Loucy (cell line): Measurements from ENCODE around the gene OR56B1.
A peak's percentile ranks its signal among the peaks of the same experiment; 100 is the strongest.
"Not testable (repeated sequence)": the region's sequence is repeated elsewhere in the genome, so short reads cannot be mapped to it uniquely, and the experiment has no call there.

Source experiments
- H2AFZ ChIP-seq: fragments of 200-600 bp; sonication (generic); 2 replicates; pipeline ENCODE4 v1.6.0; 2016; ENCODE audit warnings: antibody characterized with exemption, mild to moderate bottlenecking, low read length, moderate library complexity
- H3F3A ChIP-seq: fragments of 200-600 bp; 2 replicates; pipeline ENCODE4 v1.6.0; 2016; ENCODE audit warnings: antibody characterized with exemption, low read depth, mild to moderate bottlenecking
- H3K27me3 ChIP-seq: fragments of 200-600 bp; sonication (generic); 2 replicates; pipeline ENCODE4 v1.6.1; 2014; ENCODE audit warnings: low read length, mild to moderate bottlenecking; ENCODE audit not compliant: insufficient read depth, poor library complexity, severe bottlenecking
- H3K36me3 ChIP-seq: fragments of 200-600 bp; sonication (generic); 2 replicates; pipeline ENCODE4 v1.6.1; 2016; ENCODE audit warnings: low read length; ENCODE audit not compliant: insufficient read depth
- H3K4me1 ChIP-seq: fragments of 200-600 bp; sonication (generic); 2 replicates; pipeline ENCODE4 v1.5.1; 2014; ENCODE audit warnings: low read length, mild to moderate bottlenecking; ENCODE audit not compliant: insufficient read depth, poor library complexity, severe bottlenecking
- H3K4me2 ChIP-seq: fragments of 200-600 bp; sonication (generic); 2 replicates; pipeline ENCODE4 v1.6.0; 2014; ENCODE audit warnings: antibody characterized with exemption, low read length, low read depth, mild to moderate bottlenecking; ENCODE audit not compliant: poor library complexity, severe bottlenecking
- H3K4me3 ChIP-seq: fragments of 200-600 bp; sonication (generic); 2 replicates; pipeline ENCODE4 v1.5.1; 2014; ENCODE audit warnings: low read length, mild to moderate bottlenecking, mixed read lengths; ENCODE audit not compliant: poor library complexity, severe bottlenecking
- H3K79me2 ChIP-seq: fragments of 200-600 bp; sonication (generic); 2 replicates; pipeline ENCODE4 v1.6.1; 2014; ENCODE audit warnings: low read length; ENCODE audit not compliant: insufficient read depth
- H3K9ac ChIP-seq: fragments of 200-600 bp; sonication (generic); 2 replicates; pipeline ENCODE4 v1.6.0; 2014; ENCODE audit warnings: mild to moderate bottlenecking, low read depth, low read length, moderate library complexity; ENCODE audit not compliant: poor library complexity, severe bottlenecking
- H3K9me2 ChIP-seq: fragments of 200-600 bp; sonication (generic); replicated peaks from 2 replicates; pipeline ENCODE4 v1.6.1; 2016; ENCODE audit warnings: low read depth, low read length, mixed read lengths
- H3K9me3 ChIP-seq: fragments of 200-600 bp; sonication (generic); 2 replicates; pipeline ENCODE4 v1.6.1; 2014; ENCODE audit warnings: mild to moderate bottlenecking, antibody characterized with exemption, low read length, low read depth; ENCODE audit not compliant: insufficient read depth
- H4K20me1 ChIP-seq: fragments of 200-600 bp; sonication (generic); 2 replicates; pipeline ENCODE4 v1.6.0; 2014; ENCODE audit warnings: antibody characterized with exemption, low read length, mild to moderate bottlenecking; ENCODE audit not compliant: insufficient read depth, poor library complexity, severe bottlenecking
- CTCF ChIP-seq: fragments of 200-600 bp; sonication (generic); conservative IDR thresholded peaks from 2 replicates; pipeline ENCODE4 v1.5.1; 2014; ENCODE audit warnings: mild to moderate bottlenecking, antibody characterized with exemption, low read length
- EZH2phosphoT487 ChIP-seq: fragments of 200-600 bp; IDR thresholded peaks from 2 replicates; pipeline ENCODE4 v1.6.1; 2018; ENCODE audit warnings: antibody characterized with exemption, mild to moderate bottlenecking, moderate library complexity, borderline replicate concordance

Gene OR56B1

GRCh38 chr11:5690216-5690615 lies 46.0 kb upstream of the OR56B1 start:
- peak overlapping the region; percentile 72 for H3K4me3 ChIP-seq

DNA sequence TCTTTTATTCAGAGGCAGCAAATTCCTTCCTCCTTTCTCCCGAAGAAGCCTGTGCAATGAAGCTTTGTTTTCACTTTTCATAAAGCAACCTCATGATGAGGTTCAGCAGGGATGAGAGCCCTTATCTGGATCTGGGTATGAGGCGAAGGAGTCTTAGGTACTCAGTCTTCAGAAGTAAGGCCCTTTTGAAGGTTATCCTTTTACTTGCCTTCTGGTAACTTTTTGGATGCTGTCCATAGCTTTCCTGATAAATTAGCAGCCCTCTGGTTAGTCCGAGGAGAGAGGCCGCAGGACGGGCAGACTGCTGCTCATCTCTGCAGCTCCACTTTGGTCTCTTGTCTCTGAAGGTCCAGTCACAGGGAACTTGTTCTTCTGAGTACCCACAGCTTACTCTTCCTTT lies 45.5 kb upstream of the OR56B1 start:
- H3K36me3 ChIP-seq = no peaks in the 10 kb centered on the region
- TF ChIP-seq EZH2phosphoT487 (no peak), CTCF (no peak)
- peak overlapping the region; percentile 79 for H3K4me2 ChIP-seq
- no peaks in the 10 kb centered on the region for H3K27me3 ChIP-seq
- H3K9ac ChIP-seq = peak overlapping the region; percentile 82
- H3K4me1 ChIP-seq = peaks cover 19% of the 10 kb centered on the region
- no peaks in the 10 kb centered on the region for H4K20me1 ChIP-seq
- no peaks in the 10 kb centered on the region for H3F3A ChIP-seq
- no peaks in the 10 kb centered on the region for H3K9me2 ChIP-seq
- no peaks in the 10 kb centered on the region for H3K79me2 ChIP-seq
- H3K4me3 ChIP-seq = peak overlapping the region; percentile 72
- H2AFZ ChIP-seq = peak overlapping the region; percentile 44
- no peaks in the 10 kb centered on the region for H3K9me3 ChIP-seq

More at GRCh38 chr11:5690216-5690615, 46.0 kb upstream of the OR56B1 start:
- H3F3A ChIP-seq = no peaks in the 10 kb centered on the region
- H3K79me2 ChIP-seq = no peaks in the 10 kb centered on the region
- peak overlapping the region; percentile 79 for H3K4me2 ChIP-seq
- peaks cover 20% of the 10 kb centered on the region for H3K4me1 ChIP-seq
- no peaks in the 10 kb centered on the region for H4K20me1 ChIP-seq
- H3K36me3 ChIP-seq = no peaks in the 10 kb centered on the region
- peak overlapping the region; percentile 44; the same call in 1 of the 2 replicates for H2AFZ ChIP-seq
- TF ChIP-seq CTCF (no peak), EZH2phosphoT487 (no peak)
- H3K27me3 ChIP-seq = no peaks in the 10 kb centered on the region
- peak overlapping the region; percentile 82 for H3K9ac ChIP-seq
- H3K9me3 ChIP-seq = no peaks in the 10 kb centered on the region
- H3K9me2 ChIP-seq = no peaks in the 10 kb centered on the region

- peak overlapping the region; percentile 44 for H2AFZ ChIP-seq
- H4K20me1 ChIP-seq, H3K79me2 ChIP-seq, H3K36me3 ChIP-seq, H3K27me3 ChIP-seq, H3K9me2 ChIP-seq, H3K9me3 ChIP-seq, H3F3A ChIP-seq: not testable (repeated sequence)
- H3K4me3 ChIP-seq = peak overlapping the region; percentile 72
- H3K4me2 ChIP-seq = peak overlapping the region; percentile 79
- H3K9ac ChIP-seq = peak overlapping the region; percentile 82
- H3K4me1 ChIP-seq = peaks cover 19% of the 10 kb centered on the region
These were observed 44.8 kb upstream of the OR56B1 start for GRCh38 chr11:5691238-5691963.

DNA sequence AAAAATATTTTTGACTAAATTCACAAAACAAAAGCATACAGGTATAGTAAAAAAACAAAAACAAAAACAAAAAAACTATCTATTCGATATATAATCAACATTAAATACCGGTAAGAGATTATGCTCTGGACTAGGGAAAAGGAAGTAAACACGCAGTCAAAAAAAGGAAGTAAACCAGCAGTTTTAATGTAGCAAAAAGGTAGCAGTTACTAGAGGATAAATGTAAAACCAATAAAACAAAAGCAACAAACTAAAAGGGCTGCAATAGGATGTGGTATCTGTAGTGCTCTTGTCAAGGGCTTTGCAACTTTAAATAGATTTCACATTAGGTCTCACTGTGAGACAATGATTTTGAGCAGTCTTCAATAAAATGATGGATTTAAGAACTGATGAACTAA lies 44.3 kb upstream of the OR56B1 start:
- H2AFZ ChIP-seq = 0 out of 2 replicates have a peak overlapping the region, but pooled peaks have one; percentile 29
- peak overlapping the region; percentile 82 for H3K9ac ChIP-seq
- TF ChIP-seq EZH2phosphoT487 = no peak
- no peak for TF ChIP-seq CTCF
- H3K9me3 ChIP-seq = no peaks in the 10 kb centered on the region
- peak overlapping the region; percentile 79 for H3K4me2 ChIP-seq
- no peaks in the 10 kb centered on the region for H3K9me2 ChIP-seq
- no peaks in the 10 kb centered on the region for H3K27me3 ChIP-seq
- no peaks in the 10 kb centered on the region for H3K79me2 ChIP-seq
- H3F3A ChIP-seq = no peaks in the 10 kb centered on the region
- no peaks in the 10 kb centered on the region for H4K20me1 ChIP-seq
- H3K36me3 ChIP-seq = no peaks in the 10 kb centered on the region
- H3K4me3 ChIP-seq = peak overlapping the region; percentile 72
- H3K4me1 ChIP-seq = peaks cover 19% of the 10 kb centered on the region
